ENCODE results near the gene KLHL40.

GRCh38 chr3:42729404-42730145 lies 44.2 kb downstream of the KLHL40 start:
- no peak for TF ChIP-seq POLR2A (IDR thresholded peaks at IDR 0.05)
- TF ChIP-seq CTCF (IDR thresholded peaks at IDR 0.05): no peak

Measured in thyroid gland (tissue), 4 donors.